ENCODE results near the gene OGG1.

Gene OGG1

GRCh38 chr3:9787714-9788113 is 38.0 kb downstream of the OGG1 start:
- Mint-ChIP-seq H3K4me3 (no peak overlapping the region), H3K4me1 (ENCODE audit: low read depth) (peaks cover 31% of the 10 kb centered on the region), H3K36me3 (ENCODE audit: low read depth) (peaks cover 94% of the 10 kb centered on the region), H3K27ac (peak overlapping the region; percentile 12), H3K27me3 (no peaks in the 10 kb centered on the region), H3K9me3 (no peaks in the 10 kb centered on the region)
- intact Hi-C loops (cut with micrococcal nuclease), result no loop called here

- peak overlapping the region; percentile 48 for H3K27ac Mint-ChIP-seq
- no peaks in the 10 kb centered on the region for H3K27me3 Mint-ChIP-seq
- intact Hi-C loops (cut with micrococcal nuclease), result no loop called here
- no peak overlapping the region for H3K4me3 Mint-ChIP-seq
- H3K36me3 Mint-ChIP-seq (ENCODE audit: low read depth), result peaks cover 94% of the 10 kb centered on the region
- no peaks in the 10 kb centered on the region for H3K9me3 Mint-ChIP-seq
- H3K4me1 Mint-ChIP-seq (ENCODE audit: low read depth), result peaks cover 53% of the 10 kb centered on the region
These were observed 41.4 kb downstream of the OGG1 start for GRCh38 chr3:9791127-9791526.

DNA sequence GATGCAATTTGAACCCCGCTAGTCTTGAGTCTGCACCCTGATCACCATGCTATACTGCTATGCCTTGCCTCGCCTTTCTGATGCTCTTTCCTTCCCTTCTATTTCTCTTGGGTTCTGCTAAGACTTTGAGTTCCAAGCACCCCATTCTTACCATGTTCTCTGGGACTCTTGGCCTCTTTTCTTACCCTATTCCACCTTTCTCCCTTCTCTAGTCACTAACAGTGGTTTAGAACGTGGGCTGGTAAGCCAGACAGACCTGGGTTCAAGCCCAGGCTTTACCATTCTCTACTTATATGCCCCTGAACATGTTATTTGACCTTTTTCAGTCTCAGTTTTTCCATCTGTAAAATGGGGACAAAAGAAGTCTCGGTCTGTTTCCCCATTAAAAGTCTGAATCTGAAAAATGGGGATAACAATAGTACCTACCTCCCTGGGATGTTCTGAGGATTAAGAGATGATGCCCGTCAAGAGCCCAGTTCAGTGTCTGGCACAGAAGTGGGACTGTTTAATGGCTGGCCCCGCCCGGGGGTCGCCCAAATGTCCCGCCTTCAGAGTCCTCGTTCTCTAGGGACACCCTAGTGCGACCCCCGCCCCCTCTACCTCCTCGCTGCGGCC is 42.1 kb downstream of the OGG1 start:
- H3K4me3 Mint-ChIP-seq, result peak overlapping the region; percentile 95
- peak overlapping the region; percentile 100 for H3K27ac Mint-ChIP-seq
- H3K27me3 Mint-ChIP-seq, result no peaks in the 10 kb centered on the region
- peaks cover 57% of the 10 kb centered on the region for H3K4me1 Mint-ChIP-seq (ENCODE audit: low read depth)
- no peaks in the 10 kb centered on the region for H3K9me3 Mint-ChIP-seq
- H3K36me3 Mint-ChIP-seq (ENCODE audit: low read depth), result peaks cover 94% of the 10 kb centered on the region
- intact Hi-C loops (cut with micrococcal nuclease), result loop anchor here (1.0 to 2.0 kb wide), 2 partner anchors 41 to 61 kb away; partner anchors contain the start of gene BRPF1

DNA sequence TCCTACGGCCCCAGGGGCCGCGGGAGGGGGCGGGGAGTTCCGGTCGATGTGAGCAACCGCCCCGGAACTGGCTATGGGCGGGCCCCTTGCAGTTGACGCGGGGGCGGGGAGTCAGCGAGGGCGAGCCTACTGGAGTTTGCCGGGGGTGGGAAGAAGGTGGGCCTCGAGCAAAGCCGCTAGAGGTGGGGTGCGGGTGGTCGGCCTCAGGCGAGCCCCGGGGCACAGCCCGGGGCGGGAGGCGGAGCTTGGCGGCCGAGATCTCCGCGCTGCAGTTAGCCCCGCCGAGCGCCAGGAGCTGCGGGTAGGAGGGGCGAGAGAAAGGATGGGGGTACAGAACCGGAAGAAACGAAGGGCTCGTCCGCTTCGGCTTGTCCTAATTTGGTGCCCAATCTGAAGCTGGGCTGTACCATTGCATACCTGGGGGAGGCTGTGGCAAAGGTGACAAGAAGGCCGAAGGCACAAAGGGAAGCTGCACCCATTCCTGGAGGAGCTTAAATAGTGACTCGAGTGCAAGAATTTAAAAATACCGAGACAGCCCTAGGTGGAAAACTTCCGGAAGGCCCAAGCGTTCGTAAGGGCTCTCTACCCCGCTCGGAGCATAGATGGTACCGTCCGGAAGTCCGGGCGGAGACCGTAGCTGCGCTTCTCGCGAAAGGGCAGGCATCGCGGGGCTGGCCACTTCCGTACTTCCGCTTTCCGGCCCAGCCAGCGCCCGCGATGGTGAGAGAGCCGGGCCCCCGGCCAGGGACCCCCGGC is 42.8 kb downstream of the OGG1 start, which contains the start of the genes ARPC4 and TADA3:
ARPC4 (plus strand) TSS at position 678 of the 756 bp plus-strand sequence; CDS start at position 718, 40 bp downstream.
TADA3 (minus strand) TSS at position 69 of the 756 bp plus-strand sequence. CDS start 1,007 bp downstream, outside the sequence.
- Mint-ChIP-seq H3K36me3 (ENCODE audit: low read depth) (peaks cover 94% of the 10 kb centered on the region), H3K27me3 (no peaks in the 10 kb centered on the region), H3K4me3 (peak within 1 kb of the TSS; percentile 95), H3K9me3 (no peaks in the 10 kb centered on the region), H3K27ac (peak within 1 kb of the TSS; percentile 100), H3K4me1 (ENCODE audit: low read depth) (peaks cover 59% of the 10 kb centered on the region)
- intact Hi-C loops (cut with micrococcal nuclease), result loop anchor here (1.0 to 2.0 kb wide), 2 partner anchors 42 to 61 kb away; partner anchors contain the start of gene BRPF1

DNA sequence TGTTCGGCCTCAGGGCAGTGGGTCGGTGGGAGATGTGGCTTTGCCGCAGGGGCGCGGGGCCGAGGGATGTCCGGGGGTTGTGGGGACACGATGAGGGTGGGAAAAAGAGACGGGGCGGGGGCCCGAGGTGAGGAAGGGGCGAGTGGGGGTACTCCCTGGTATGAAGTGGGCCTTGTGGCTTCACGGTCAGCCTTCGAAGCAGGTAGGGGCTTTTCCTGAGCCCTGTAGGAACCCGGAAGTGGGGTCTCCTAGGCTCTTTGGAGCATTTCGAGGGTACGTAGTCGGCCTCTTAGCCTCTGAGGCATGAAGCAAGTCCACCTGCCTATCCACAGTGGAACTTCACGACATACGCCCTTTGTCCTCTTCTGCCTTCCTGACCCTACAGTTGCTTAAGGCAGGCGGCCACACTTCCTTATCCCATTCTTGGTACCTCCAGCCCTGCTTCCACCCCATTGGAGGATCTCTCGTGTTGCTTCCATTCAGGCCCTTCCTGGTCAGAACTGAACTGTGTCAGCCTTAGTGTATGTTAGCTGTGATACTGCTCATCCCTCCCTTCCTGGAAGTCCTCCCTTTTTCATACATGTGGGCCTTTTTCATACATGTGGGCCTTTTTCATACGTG is 43.5 kb downstream of the OGG1 start:
- H3K27ac Mint-ChIP-seq, result peak overlapping the region; percentile 100
- H3K4me3 Mint-ChIP-seq, result peak overlapping the region; percentile 95
- intact Hi-C loops (cut with micrococcal nuclease), result loop anchor here (2.0 kb wide), 1 partner anchor 42 kb away; no protein-coding TSS in a partner anchor
- H3K27me3 Mint-ChIP-seq, result no peaks in the 10 kb centered on the region
- H3K4me1 Mint-ChIP-seq (ENCODE audit: low read depth), result peaks cover 63% of the 10 kb centered on the region
- peaks cover 94% of the 10 kb centered on the region for H3K36me3 Mint-ChIP-seq (ENCODE audit: low read depth)
- no peaks in the 10 kb centered on the region for H3K9me3 Mint-ChIP-seq

GRCh38 chr3:9794400-9794799 is 44.6 kb downstream of the OGG1 start:
- Mint-ChIP-seq H3K27me3 (no peaks in the 10 kb centered on the region), H3K4me1 (ENCODE audit: low read depth) (peaks cover 64% of the 10 kb centered on the region)

DNA sequence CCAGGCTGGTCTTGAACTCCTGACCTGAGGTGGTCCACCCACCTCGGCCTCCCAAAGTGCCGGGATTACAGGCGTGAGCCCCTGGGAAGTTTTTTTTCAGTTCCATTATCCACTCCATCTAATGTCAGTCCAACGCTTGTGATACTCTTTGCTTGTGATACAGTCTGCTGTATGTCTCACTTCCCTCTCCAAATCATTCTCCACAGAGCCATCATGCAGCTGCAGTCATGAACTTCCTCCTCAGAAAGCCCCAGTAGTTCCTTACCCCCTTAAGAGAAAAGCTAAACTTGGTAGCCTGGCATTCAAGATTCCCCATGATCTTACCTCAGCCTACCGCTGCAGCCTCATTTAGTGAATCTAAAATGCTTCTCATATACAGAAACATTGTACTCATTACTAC is 45.5 kb downstream of the OGG1 start:
- peaks cover 58% of the 10 kb centered on the region for H3K4me1 Mint-ChIP-seq (ENCODE audit: low read depth)
- H3K4me3 Mint-ChIP-seq, result peak overlapping the region; percentile 95
- peak overlapping the region; percentile 100 for H3K27ac Mint-ChIP-seq
- H3K27me3 Mint-ChIP-seq, result no peaks in the 10 kb centered on the region
- intact Hi-C loops (cut with micrococcal nuclease), result loop anchor here (2.0 kb wide), 1 partner anchor 14 kb away; no protein-coding TSS in a partner anchor
- H3K9me3 Mint-ChIP-seq, result no peaks in the 10 kb centered on the region
- peaks cover 93% of the 10 kb centered on the region for H3K36me3 Mint-ChIP-seq (ENCODE audit: low read depth)

More at GRCh38 chr3:9794400-9794799, 44.6 kb downstream of the OGG1 start:
- Mint-ChIP-seq H3K36me3 (ENCODE audit: low read depth) (peaks cover 93% of the 10 kb centered on the region), H3K27ac (peak overlapping the region; percentile 100), H3K4me3 (peak overlapping the region; percentile 95), H3K9me3 (no peaks in the 10 kb centered on the region)
- intact Hi-C loops (cut with micrococcal nuclease), result loop anchor here (2.0 kb wide), 1 partner anchor 14 kb away; no protein-coding TSS in a partner anchor

- H3K9me3 Mint-ChIP-seq, result no peaks in the 10 kb centered on the region
- no peaks in the 10 kb centered on the region for H3K27me3 Mint-ChIP-seq
- peaks cover 99% of the 10 kb centered on the region for H3K36me3 Mint-ChIP-seq (ENCODE audit: low read depth)
- peaks cover 41% of the 10 kb centered on the region for H3K4me1 Mint-ChIP-seq (ENCODE audit: low read depth)
- intact Hi-C loops (cut with micrococcal nuclease), result no loop called here
- no peak overlapping the region for H3K27ac Mint-ChIP-seq
- no peak overlapping the region for H3K4me3 Mint-ChIP-seq
These were observed 47.6 kb downstream of the OGG1 start for GRCh38 chr3:9797196-9797945.

DNA sequence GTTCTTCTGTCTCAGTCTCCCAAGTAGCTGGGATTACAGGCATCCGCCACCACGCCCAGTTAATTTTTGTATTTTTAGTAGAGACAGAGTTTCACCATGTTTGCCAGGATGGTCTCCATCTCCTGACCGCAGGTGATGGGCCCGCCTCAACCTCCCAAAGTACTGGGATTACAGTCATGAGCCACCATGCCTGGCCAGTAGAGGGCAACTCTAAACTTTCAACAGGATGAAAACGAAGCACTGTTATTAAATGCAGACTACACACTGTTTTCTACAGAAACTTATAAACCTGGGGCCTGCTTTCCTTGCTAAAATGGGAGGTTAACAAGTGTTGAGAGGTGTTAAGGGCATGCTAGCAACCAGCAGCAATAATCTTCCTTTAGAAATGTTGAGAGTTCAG is 50.8 kb downstream of the OGG1 start:
- H3K4me1 Mint-ChIP-seq (ENCODE audit: low read depth), result peaks cover 42% of the 10 kb centered on the region
- intact Hi-C loops (cut with micrococcal nuclease), result no loop called here
- no peak overlapping the region for H3K27ac Mint-ChIP-seq
- H3K4me3 Mint-ChIP-seq, result no peak overlapping the region
- no peaks in the 10 kb centered on the region for H3K9me3 Mint-ChIP-seq
- peaks cover 99% of the 10 kb centered on the region for H3K36me3 Mint-ChIP-seq (ENCODE audit: low read depth)
- no peaks in the 10 kb centered on the region for H3K27me3 Mint-ChIP-seq

GRCh38 chr3:9803494-9803893 is 53.7 kb downstream of the OGG1 start:
- Mint-ChIP-seq H3K27ac (peak overlapping the region; percentile 27), H3K36me3 (ENCODE audit: low read depth) (peaks cover 97% of the 10 kb centered on the region), H3K4me1 (ENCODE audit: low read depth) (peaks cover 47% of the 10 kb centered on the region), H3K4me3 (no peak overlapping the region), H3K27me3 (no peaks in the 10 kb centered on the region), H3K9me3 (no peaks in the 10 kb centered on the region)
- intact Hi-C loops (cut with micrococcal nuclease), result no loop called here

GRCh38 chr3:9804996-9805395 is 55.2 kb downstream of the OGG1 start:
- H3K4me3 Mint-ChIP-seq, result no peak overlapping the region
- peaks cover 96% of the 10 kb centered on the region for H3K36me3 Mint-ChIP-seq (ENCODE audit: low read depth)
- no peaks in the 10 kb centered on the region for H3K9me3 Mint-ChIP-seq
- peaks cover 60% of the 10 kb centered on the region for H3K4me1 Mint-ChIP-seq (ENCODE audit: low read depth)
- no peaks in the 10 kb centered on the region for H3K27me3 Mint-ChIP-seq
- intact Hi-C loops (cut with micrococcal nuclease), result no loop called here
- no peak overlapping the region for H3K27ac Mint-ChIP-seq

DNA sequence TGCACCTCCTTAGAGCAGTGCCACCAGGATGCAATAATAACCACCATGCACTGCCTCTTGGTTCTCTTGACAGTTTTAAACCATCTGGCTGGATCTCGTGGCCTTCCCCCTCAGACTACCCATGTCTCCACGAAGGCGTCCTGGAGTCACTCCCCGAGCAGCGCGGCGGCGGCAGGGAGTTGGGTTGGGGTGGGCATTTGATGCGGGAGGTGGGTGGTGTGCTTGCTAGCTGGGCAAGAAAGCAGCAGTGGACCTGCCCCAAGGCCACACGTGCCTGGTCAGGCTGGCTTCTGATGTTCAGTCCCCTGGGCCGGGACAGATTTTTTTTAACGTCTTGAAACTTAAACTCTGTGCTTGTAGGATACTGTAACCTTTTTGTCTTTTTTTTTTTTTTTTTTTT is 56.4 kb downstream of the OGG1 start:
- no peak overlapping the region for H3K4me3 Mint-ChIP-seq
- intact Hi-C loops (cut with micrococcal nuclease), result no loop called here
- no peaks in the 10 kb centered on the region for H3K27me3 Mint-ChIP-seq
- H3K27ac Mint-ChIP-seq, result no peak overlapping the region
- peaks cover 92% of the 10 kb centered on the region for H3K36me3 Mint-ChIP-seq (ENCODE audit: low read depth)
- no peaks in the 10 kb centered on the region for H3K9me3 Mint-ChIP-seq
- peaks cover 71% of the 10 kb centered on the region for H3K4me1 Mint-ChIP-seq (ENCODE audit: low read depth)

Data from dendritic cell treated with granulocyte-macrophage colony-stimulating factor and Interleukin-4, amounts not matched to agents 40 ng/mL and 50 ng/mL, for 4 days (primary cell).